GM19043 (cell line): ENCODE measurements around the gene KCNMB2.
"Not testable (repeated sequence)": the region's sequence is repeated elsewhere in the genome, so short reads cannot be mapped to it uniquely, and the experiment has no call there.

ENCODE experiments used
- ATAC-seq: cut with Tn5 transposase; IDR thresholded peaks from one replicate; pipeline ENCODE4 v1.9.1; 2021; ENCODE audit warnings: low read depth; ENCODE audit not compliant: unreplicated experiment

Gene KCNMB2

DNA sequence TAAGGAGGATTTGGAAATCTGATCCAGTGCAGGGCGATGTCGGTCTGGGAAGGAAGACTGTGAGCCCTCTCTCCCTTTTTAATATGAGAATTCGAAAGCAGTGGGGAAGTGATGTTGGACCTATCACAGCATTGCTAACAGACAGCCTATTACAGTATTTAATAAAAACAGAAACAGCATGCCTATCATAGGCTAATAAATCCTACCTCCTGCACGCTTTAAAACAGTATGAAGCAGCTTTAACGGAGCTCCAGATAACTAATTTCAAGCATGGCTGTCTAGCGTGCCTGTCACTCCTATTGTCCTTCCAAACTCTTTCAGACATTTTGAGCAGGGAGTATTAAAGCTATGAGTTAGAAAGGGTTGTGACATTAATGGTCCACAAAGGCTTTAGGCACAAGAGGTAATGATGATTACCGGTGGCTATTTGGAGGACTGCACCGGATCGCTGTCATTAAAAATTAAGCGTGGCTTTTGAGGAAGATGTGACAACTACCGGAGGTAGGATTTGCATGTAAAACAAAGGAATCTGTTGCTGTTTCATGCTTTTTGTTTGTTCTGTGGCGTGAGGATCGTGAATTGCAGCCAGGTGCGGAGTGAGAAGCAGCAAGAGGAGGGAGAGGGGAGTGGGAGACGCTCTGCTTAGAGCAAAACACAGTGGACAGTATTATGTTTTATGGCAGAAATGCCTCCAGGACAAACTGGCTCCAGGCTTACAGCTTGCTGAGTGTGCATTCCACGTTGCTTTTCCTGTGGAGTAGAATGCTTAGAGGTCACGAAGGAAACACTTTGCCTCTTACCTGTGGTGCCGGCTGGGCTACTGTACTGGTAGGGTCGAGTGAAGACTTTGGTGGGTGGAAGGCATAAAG is at the start of gene KCNMB2:
Gene KCNMB2, plus strand, starts transcription at position 226 of the 869 bp plus-strand sequence.
- no peak for ATAC-seq

DNA sequence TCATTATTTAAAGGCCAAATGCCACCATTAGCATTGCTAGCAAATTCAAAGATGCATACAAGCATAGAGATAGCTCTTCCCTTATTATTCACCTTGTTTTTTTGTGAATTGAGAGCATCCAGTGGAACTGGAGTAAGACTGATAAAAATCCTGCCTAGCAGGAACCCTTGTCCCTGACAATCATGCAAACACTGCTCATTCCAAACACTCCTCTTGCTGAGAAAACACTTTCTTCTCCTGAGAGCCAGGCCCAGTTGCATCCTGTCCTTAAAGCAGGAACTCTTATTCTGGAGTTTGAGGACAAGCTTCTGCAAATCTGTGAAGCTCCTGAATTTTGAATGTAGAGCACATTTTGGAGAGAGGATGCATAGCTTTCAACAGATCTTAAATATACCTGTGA is 49.3 kb upstream of the KCNMB2 start:
- no peak for ATAC-seq

DNA sequence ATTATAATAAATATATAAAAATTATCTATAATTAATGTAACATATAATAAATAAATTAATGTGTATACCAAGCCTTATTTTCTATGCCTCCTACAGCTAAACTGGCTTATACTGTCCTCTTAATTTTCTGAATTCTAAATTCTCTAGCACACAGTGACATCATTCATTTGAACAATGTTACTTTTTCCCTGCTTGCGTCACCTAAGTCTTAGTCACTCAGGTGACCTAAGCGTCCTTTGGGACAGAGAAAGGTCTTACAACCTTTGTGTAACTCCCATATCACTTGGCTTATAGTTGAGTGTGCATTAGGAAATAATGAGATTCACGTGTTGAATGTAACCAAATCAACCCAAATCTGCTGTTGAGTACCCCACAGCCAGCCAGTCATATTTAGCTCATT is 48.5 kb upstream of the KCNMB2 start:
- no peak for ATAC-seq

DNA sequence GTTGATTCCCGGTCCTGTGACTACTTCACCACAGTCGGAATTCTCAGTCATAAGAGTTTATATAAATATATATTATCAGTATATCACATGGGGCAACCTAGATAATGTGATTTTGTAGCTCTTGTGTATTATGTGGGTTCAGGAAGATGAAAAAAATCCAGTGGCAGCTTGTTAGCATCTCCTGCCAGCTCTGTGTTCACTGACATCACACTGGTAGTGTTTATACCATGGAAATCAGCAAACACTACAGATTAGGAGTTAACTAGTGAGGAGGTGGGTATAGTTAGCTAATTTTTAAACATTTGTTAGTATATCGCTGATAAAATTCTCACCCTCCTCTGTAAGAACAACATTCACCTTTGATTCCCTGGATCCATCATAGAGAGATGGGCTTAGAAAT is 44.5 kb upstream of the KCNMB2 start:
- ATAC-seq, result no peak

DNA sequence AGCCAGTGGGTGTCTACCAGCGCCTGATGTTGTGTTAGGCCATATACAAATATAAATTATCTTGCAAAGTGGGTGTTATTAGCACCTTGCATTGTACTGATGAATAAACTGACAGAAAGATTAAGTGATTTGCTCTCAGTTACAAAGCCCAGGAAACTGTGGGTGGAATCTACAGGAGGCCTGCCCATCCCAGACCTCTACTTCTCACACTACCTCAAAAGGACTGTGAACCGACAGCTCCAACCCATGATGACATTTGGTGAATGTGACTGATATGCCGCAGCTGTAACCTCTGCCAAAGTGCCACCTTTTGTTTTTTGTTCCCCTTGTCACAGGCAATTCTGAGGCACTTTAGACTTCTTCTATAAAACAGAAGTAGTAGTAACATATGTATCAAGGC is 43.7 kb upstream of the KCNMB2 start:
- ATAC-seq, result no peak

DNA sequence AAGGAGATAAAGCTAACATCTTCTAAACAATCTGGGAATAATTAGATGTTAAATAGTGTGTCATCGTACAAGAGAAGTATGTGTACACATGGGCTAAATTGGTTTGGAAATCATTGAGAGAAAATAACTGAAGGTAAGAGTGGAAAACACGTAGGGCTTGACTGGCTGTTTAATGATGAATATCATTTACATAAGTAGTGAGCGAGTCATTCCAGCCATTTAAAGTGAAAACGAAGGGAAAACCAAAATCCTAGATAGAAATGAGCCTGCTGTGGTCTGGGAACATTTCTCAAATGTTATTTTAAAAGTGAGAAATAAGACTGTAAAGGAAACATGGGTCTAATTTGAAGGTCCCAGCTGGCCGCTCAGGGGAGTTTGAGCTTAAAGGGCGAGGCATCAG is 41.9 kb upstream of the KCNMB2 start:
- ATAC-seq, result no peak

DNA sequence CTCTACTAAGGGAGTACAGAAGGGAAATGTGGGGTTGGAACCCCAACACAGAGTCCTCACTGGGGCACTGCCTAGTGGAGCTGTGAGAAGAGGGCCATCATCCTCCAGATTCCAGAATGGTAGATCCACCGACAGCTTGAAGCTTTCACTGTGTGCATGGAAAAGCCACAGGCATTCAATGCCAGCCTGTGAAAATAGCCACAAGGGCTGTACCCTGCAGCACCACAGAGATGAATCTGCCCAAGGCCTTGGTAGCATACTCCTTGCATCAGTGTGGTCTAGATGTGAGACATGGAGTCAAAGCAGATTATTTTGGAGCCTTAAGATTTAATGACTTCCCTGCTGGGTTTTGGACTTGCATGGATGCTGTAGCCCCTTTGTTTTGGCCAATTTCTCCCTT is 39.3 kb upstream of the KCNMB2 start:
- ATAC-seq, result no peak

DNA sequence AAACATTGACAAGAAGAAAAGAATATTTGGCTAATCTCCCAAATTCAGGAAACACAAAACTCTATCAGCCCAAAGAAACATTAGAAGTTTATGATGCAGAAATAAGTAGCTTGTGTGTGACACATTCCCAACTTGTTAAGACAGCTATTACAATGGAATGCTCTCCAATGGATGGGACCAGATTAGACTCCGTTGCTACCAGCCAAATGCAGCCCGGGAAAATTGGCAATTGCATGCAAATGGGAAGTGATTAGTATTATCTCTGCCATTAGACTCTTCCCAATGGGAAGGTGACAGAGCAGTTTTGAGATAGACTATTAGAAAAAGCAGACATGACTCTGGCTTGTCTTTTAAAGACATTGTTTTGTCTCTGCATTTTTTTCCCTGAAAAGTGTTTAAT is 37.4 kb upstream of the KCNMB2 start:
- no peak for ATAC-seq

DNA sequence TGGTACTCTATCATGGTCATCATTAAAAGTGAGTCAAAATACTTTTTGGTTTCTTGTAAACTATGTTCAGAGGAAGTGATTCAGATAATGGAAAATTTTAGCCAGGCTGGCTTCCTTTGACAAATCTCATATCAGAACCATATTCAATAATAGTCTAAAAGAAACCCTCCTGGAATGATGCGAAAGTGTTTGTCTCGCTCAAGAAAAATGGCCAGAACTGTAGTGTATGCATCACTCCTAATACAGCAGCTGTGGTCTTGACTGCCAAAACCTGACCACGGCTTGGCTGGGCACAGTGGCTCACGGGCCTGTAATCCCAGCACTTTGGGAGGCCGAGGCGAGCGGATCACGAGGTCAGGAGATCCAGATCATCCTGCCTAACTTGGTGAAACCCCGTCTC is 35.6 kb upstream of the KCNMB2 start:
- no peak for ATAC-seq

DNA sequence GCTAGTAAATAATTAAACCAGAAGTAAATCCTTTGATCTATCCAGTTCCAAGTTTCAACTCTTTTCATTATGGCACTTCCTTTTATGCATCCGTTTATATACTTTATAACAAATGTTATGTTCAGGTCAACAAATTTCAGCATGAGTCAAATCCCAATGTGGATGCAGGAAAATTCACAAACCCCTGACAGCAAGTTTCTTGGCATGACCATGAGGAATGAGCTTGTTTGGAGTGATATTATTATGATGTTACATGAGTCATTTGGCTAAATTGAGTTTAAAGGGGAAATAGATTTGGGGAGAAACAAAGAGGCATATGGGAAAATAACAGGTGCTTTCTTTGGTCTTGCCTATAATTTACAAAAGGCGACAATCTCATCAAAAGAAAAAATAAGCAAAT is 32.1 kb upstream of the KCNMB2 start:
- no peak for ATAC-seq

DNA sequence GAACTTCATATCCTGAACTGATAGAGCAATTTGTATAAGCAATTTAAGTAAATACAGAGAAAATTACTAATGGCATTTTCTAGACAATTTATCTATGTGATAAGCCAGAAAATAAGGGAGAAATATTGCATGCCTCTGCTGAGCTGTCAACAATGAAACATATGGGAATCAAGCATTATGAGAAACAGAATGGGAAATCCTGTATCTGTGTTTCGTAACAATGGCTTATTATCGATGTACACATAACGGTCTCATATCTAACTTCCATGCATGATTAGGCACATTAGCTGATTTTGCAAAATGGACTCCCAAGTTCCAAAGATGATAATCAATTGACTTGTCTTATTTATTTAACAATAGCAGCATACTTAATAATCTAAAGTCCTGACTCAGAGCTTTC is 30.4 kb upstream of the KCNMB2 start:
- no peak for ATAC-seq

DNA sequence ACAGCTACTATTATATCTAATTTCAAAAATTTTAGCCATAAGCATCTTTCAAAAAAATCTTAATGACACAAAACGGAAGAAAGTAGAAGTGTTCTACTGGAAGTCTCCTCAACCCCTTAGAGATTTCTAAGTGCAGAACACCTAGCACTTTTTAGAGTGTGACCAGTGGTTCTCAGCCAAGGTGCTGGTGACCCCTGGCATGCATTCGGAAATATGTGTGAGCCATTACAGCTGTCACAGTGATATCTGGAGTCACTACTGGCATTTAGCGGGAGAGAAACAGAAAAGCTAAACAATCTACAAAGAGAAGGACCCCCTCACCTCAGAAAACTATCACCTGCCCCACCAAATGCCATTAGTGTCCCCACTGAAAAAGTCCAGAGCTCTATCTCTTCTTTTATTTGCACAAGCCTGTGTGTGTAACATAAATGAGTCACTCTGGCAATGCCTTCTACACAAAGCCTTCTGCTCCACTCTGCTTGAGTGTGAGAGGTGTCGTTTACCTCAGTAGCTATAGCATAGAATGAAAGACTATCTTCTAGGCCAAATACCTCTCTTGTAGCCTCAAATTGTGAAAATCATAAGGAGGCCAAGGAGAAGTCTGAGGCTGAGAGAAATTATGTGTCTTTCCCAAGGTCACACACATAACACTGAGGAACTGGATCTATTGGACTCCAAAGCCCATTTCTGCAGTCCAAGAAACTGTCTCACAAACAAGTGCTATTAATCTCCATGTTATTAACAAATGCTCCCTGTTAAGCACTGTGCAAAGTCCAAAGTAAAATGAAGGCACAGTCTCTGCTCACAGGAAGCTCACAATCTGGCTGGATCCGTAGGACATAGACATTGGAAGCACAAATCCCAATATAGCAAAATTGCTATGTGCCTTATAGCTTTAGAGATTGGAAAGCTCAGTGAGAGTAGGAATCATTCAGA is 28.5 kb upstream of the KCNMB2 start:
- no peak for ATAC-seq

DNA sequence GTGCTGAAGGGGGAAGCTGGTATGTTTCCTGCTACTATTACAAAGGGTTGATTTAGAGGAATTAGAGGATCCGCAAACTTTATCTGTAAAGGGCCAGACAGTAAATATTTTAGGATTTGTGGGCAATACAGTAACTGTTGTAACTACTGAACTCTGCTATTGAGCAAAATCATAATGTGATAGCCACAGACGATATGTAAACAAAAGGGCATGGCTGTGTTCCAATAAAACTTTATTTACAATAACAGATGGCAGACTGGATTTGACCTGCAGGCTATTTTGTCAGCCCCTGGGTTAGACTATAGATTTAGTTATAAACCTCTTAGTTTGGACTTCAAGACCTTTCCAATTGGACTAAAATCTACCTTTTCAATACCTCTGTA is 27.8 kb upstream of the KCNMB2 start:
- no peak for ATAC-seq

DNA sequence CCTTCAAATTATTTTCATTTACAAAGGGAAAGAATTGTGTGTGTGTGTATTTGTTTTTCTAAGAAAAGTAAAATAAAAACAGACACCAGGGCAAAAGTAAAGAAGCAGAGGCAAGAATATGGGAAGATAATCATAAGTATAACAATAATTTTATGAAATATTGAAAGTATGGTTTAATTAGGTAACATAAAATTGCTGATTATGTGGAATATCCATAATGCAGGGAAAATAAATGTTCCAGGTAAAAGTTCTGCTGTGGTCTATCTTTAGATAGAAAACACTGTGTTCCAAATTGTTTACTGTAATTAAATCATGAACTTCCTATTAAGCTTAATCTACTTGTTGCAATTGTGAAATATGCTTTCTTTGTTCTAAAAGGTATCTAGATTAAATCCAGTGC is 25.7 kb upstream of the KCNMB2 start:
- ATAC-seq, result no peak

DNA sequence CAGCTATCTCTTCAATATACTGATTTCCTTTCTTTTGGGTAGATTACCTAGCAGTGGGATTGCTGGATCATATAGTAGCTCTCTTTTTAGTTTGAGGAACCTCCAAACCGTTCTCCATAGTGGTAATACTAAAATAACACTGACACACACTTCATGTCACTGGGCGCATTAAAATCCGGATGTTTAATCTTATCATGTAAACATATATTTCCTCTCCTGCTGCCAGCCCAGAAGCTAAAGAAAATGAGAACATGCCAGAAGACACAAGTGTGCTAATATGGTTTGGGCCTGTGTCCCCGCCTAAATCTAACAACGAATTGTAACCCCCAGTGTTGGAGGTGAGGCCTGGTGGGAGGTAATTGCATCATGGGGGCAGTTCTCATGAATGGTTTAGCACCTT is 23.6 kb upstream of the KCNMB2 start:
- ATAC-seq, result no peak

DNA sequence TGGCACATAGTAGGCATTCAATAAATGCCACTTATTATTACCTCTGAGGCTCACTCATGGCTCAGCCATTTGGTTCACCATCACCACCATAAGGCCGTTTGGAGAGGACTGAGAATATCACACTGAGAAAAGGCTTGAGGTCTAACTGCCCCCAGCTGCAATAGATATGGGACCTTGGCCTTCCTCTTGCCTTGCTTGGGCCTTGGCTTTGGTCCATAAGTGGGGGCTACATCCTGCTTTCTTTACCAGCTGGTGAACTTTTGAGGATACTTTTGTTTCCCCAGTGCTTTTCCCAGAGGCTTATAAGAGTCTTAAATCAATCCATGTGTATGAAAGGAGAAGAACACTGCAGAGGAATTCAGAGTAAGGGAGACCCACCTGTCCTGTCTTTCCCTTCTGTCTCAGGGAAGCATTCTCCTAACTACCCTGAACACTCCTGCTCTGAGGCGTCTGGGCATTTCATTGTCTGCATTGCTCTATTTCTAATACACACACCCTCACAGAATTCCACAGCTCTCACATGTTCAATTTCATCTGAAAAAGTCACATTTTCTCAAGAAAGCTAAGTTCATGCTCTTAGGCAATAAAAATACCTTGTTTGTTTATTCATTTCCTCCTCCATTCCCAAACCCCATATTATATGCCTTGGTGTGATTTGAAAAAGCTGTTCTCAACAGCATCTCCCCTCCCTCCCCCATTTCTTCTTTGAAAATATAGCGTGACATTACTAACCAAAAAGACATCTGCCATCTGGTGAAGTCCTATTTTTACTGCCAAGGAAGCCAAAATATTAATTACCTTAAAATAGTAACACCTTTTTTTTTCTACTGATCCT is 22.5 kb upstream of the KCNMB2 start:
- ATAC-seq, result no peak

DNA sequence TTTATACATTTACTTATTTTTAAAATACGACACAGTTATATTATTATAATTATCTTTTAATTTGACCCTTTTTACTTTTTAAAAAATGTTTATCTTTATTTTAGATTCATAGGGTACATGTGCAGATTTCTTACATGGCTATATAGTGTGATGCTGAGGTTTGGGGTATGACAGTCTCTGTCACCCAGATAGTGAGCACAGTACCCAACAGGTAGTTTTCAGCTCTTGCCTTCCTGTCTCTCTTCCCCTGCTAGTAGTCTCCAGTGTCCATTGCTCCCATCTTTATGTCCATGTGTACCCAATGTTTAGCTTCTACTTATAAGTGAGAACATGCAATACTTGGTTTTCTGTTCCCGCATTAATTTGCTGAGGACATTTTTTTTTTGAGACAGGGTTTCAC is 21.8 kb upstream of the KCNMB2 start:
- ATAC-seq, result no peak

DNA sequence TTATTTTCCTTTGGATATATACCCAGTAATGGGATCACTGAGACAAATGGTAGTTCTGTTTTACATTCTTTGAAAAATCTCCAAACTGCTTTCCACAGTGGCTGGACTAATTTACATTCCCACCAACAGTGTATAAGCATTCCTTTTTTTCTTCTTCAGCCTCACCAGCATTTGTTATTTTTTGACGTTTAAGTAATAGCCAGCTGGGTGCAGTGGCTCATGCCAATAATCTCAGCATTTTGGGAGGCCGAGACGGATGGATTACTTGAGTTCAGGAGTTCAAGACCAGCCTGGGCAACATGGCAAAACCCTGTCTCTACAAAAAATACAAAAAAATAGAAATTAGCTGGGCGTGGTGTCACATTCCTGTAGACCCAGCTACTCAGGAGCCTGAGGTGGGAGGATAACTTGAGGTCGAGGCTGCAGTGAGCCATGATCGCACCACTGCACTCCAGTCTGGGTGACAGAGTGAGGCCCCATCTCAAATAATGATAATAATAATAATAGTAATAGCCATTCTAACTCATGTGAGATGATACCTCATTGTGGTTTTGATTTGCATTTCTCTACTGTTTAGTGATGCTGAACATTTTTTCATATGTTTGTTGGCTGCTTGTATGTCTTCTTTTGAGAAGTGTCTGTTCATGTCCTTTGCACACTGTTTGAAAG is 21.0 kb upstream of the KCNMB2 start:
- not testable (repeated sequence) for ATAC-seq

DNA sequence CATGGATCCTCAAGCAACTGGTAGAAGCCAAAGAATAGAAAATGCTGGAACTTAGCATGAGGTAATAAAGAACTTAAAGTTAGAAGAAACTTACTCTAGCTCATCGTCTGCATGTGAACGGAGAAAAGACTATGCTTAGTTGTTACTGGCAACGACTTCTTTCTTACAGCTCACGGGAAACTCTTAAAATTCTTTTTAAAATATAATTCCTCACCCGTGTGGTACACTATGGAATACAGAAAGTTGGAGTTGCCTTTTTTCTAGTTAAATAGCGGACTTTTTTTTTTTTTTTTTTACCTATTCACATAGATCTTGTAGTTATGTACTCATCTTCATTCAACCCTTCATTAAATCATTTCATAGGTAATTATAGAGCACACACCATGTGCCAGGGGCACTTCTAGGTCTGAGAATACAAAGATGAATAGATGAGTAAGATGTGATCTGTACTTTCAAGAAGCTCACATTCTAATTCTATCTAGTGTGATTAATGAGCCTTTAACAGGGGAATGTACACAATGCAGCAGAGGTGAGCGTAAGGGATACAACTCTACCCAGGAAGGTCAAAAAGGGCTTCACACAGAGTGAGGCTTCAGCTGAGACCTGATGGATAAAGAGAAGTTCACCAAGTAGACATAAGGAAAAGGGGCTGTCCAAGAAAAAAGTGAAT is 18.4 kb upstream of the KCNMB2 start:
- no peak for ATAC-seq
